Upper lobe of left lung (tissue), 6 donors: Measurements from ENCODE around the gene ESR2. TPM values are rescaled to one million over a fixed set of nuclear protein-coding genes. Genes with fewer than 3 reads are reported as not detected.

Experiments
- ATAC-seq, 2 donors: fragments of 200-7000 bp; cut with Tn5 transposase; one replicate each; pipeline ENCODE4 v1.9.1; 2022; ENCODE audit warnings: mild to moderate bottlenecking in 2 of 2, moderate library complexity in 2 of 2; ENCODE audit not compliant: low FRiP score in 2 of 2
- DNase-seq, 2 donors: peaks; one replicate each; pipeline ENCODE4 v3.0.0-alpha.2; 2019 to 2020
- H3K27ac ChIP-seq, 4 donors: fragments of 200-600 bp; sonication (generic); one replicate each; pipeline ENCODE4 v1.5.1; 2016 to 2019
- H3K27me3 ChIP-seq, 4 donors: fragments of 200-600 bp; sonication (generic); one replicate each; pipeline ENCODE4 v1.5.1; 2017 to 2019
- H3K36me3 ChIP-seq, 4 donors: fragments of 200-600 bp; sonication (generic); one replicate each; pipeline ENCODE4 v1.5.1; 2016 to 2019
- H3K4me1 ChIP-seq, 4 donors: fragments of 200-600 bp; sonication (generic); one replicate each; pipeline ENCODE4 v1.5.1; 2018 to 2019
- H3K4me3 ChIP-seq, 4 donors: fragments of 200-600 bp; sonication (generic); one replicate each; pipeline ENCODE4 v1.5.1; 2017 to 2019; ENCODE audit warnings: mild to moderate bottlenecking in 2 of 4, moderate library complexity in 1 of 4
- H3K9me3 ChIP-seq, 4 donors: fragments of 200-600 bp; sonication (generic); one replicate each; pipeline ENCODE4 v1.5.1; 2018 to 2019
- EP300 ChIP-seq, 4 donors: sonication (generic); formaldehyde crosslinking; IDR thresholded peaks; one replicate each; pipeline ENCODE4 v1.5.1; 2017; ENCODE audit warnings: antibody characterized with exemption in 4 of 4, control low read depth in 2 of 4
- POLR2A ChIP-seq, 4 donors: fragments of 450-650 bp; IDR thresholded peaks; one replicate each; pipeline ENCODE4 v1.5.1; 2016 to 2017; ENCODE audit warnings: antibody characterized with exemption in 4 of 4, mild to moderate bottlenecking in 2 of 4
- POLR2AphosphoS5 ChIP-seq, 2 donors: sonication (generic); formaldehyde crosslinking; IDR thresholded peaks; one replicate each; pipeline ENCODE4 v1.5.1; 2017; ENCODE audit warnings: antibody characterized with exemption in 2 of 2
- WGBS, 2 donors: methylation state at CpG; one replicate each; pipeline ENCODE4 v1.1.5; 2017 to 2018; 5-methylcytosine and 5-hydroxymethylcytosine counted together
- total RNA-seq, 6 donors: library from RNA; depleted of rRNA in 4 of 6; stranded (reverse); fragments of >200 nt in 4 of 6; gene quantifications; one replicate each; pipeline versions ENCODE4 v1.1.0 to v1.2.1, GENCODE V29; 2016 to 2021
- TF ChIP-seq, protein P1 (sequence below), 6 experiments: fragments of 450-650 bp in 4 of 6; fragments of 200-600 bp in 2 of 6; sonication (generic) in 2 of 6; IDR thresholded peaks; one replicate each; pipeline ENCODE4 v1.5.1; 2016 to 2019; ENCODE audit warnings: antibody characterized with exemption in 6 of 6
- donor health status: DM: no; HTN: no; CAD: no; lungs with moderate emphysema.
- donor health status: DM: no; HTN: yes; CAD: no; lungs with severe emphysema.

ESR2 gene
- total RNA-seq, 6 donors from 2014 or later, result 0.20 to 3.6 (median 0.86) TPM; not detected in 1

GRCh38 chr14:64062381-64063115, 231.6 kb downstream of the ESR2 start:
- Histone ChIP-seq H3K27ac (no peak overlapping the region), H3K4me3 (no peak overlapping the region), H3K36me3 (peaks cover 0 to 45% (median 4%) of the 10 kb centered on the region in 4 donors), H3K27me3 (no peaks in the 10 kb centered on the region), H3K4me1 (peaks cover 0 to 5% (median 2%) of the 10 kb centered on the region in 4 donors), H3K9me3 (no peaks in the 10 kb centered on the region)
- 76 to 82% methylated on average over 7 of the region's 7 CpGs for WGBS, 2 donors
- DNase-seq, result no peak
- TF ChIP-seq, protein P1, sequence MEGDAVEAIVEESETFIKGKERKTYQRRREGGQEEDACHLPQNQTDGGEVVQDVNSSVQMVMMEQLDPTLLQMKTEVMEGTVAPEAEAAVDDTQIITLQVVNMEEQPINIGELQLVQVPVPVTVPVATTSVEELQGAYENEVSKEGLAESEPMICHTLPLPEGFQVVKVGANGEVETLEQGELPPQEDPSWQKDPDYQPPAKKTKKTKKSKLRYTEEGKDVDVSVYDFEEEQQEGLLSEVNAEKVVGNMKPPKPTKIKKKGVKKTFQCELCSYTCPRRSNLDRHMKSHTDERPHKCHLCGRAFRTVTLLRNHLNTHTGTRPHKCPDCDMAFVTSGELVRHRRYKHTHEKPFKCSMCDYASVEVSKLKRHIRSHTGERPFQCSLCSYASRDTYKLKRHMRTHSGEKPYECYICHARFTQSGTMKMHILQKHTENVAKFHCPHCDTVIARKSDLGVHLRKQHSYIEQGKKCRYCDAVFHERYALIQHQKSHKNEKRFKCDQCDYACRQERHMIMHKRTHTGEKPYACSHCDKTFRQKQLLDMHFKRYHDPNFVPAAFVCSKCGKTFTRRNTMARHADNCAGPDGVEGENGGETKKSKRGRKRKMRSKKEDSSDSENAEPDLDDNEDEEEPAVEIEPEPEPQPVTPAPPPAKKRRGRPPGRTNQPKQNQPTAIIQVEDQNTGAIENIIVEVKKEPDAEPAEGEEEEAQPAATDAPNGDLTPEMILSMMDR (IDR thresholded peaks at IDR 0.05), result no peak
- no peak for ATAC-seq

- DNase-seq (no peak), ATAC-seq (no peak)
- H3K27me3 ChIP-seq, result no peaks in the 10 kb centered on the region
- no peak overlapping the region for H3K27ac ChIP-seq
- no peaks in the 10 kb centered on the region for H3K9me3 ChIP-seq
- no peak for TF ChIP-seq EP300 (IDR thresholded peaks at IDR 0.05)
- TF ChIP-seq, protein P1 (IDR thresholded peaks at IDR 0.05), result no peak
- no peak for TF ChIP-seq POLR2A (IDR thresholded peaks at IDR 0.05)
- TF ChIP-seq POLR2AphosphoS5 (IDR thresholded peaks at IDR 0.05), result no peak
- H3K4me3 ChIP-seq, result no peak overlapping the region
- H3K4me1 ChIP-seq, result peaks cover 0 to 5% (median 2%) of the 10 kb centered on the region in 4 donors
- peaks cover 0 to 44% (median 4%) of the 10 kb centered on the region in 4 donors for H3K36me3 ChIP-seq
- WGBS, 2 donors, result 72 to 86% methylated on average over 1 of the region's 1 CpG
These were observed 232.5 kb downstream of the ESR2 start for GRCh38 chr14:64061706-64062105.

GRCh38 chr14:64061115-64061514, 233.1 kb downstream of the ESR2 start:
- TF ChIP-seq EP300 (IDR thresholded peaks at IDR 0.05), result no peak
- TF ChIP-seq, protein P1 (IDR thresholded peaks at IDR 0.05), result no peak
- TF ChIP-seq POLR2AphosphoS5 (IDR thresholded peaks at IDR 0.05), result no peak
- TF ChIP-seq POLR2A (IDR thresholded peaks at IDR 0.05), result no peak
- ATAC-seq, result no peak
- H3K9me3 ChIP-seq, result no peaks in the 10 kb centered on the region

DNA sequence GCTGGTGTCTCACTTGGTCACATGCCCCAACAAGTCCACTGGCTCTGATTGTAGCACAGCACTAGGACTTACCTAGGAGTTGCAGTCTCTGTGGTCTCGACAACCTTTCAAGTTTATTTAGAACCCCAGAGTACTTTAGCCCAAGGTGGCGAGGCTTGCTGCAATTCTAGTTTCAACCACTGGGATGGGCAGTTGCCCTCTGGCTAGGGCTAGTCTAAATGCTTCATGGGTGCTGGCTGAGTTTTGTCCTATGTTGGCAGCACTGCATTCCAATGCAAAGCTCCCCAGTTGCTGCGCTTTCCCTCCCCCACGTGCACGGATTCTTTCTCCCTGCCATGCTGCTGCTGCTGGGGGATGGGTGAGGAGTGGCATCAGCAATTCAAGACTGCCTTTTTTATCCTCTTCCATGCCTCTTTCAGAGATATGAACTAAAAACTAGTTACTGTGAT, 233.5 kb downstream of the ESR2 start:
- DNase-seq (peak in 1 of 2 donors; percentile 23), ATAC-seq (no peak)
- Histone ChIP-seq H3K4me3 (no peak overlapping the region), H3K36me3 (peaks cover 0 to 39% (median 4%) of the 10 kb centered on the region in 4 donors), H3K9me3 (no peaks in the 10 kb centered on the region), H3K27me3 (no peaks in the 10 kb centered on the region), H3K27ac (no peak overlapping the region), H3K4me1 (peaks cover 0 to 5% (median 2%) of the 10 kb centered on the region in 4 donors)
- WGBS, 2 donors, result 85 to 90% methylated on average over 5 of the region's 5 CpGs
- no peak for TF ChIP-seq POLR2A (IDR thresholded peaks at IDR 0.05)
- no peak for TF ChIP-seq POLR2AphosphoS5 (IDR thresholded peaks at IDR 0.05)
- TF ChIP-seq, protein P1 (IDR thresholded peaks at IDR 0.05), result peak in 4 of 6 experiments; percentile 18 to 53 (median 39)

More at GRCh38 chr14:64061115-64061514, 233.1 kb downstream of the ESR2 start:
- Histone ChIP-seq H3K4me1 (peaks cover 0 to 5% (median 2%) of the 10 kb centered on the region in 4 donors), H3K27me3 (no peaks in the 10 kb centered on the region), H3K36me3 (peaks cover 0 to 39% (median 4%) of the 10 kb centered on the region in 4 donors), H3K27ac (no peak overlapping the region), H3K4me3 (no peak overlapping the region)
- DNase-seq, result no peak
- WGBS, 2 donors, result 88 to 90% methylated on average over 1 of the region's 1 CpG

- TF ChIP-seq, protein P1 (IDR thresholded peaks at IDR 0.05), result no peak
- TF ChIP-seq EP300 (IDR thresholded peaks at IDR 0.05), result no peak
- no peak for TF ChIP-seq POLR2A (IDR thresholded peaks at IDR 0.05)
- TF ChIP-seq POLR2AphosphoS5 (IDR thresholded peaks at IDR 0.05), result no peak
- peak in 1 of 2 donors; percentile 53 for ATAC-seq
- no peak overlapping the region for H3K27ac ChIP-seq
- no peaks in the 10 kb centered on the region for H3K27me3 ChIP-seq
- WGBS, 2 donors, result 54% methylated on average over 1 of the region's 1 CpG; no CpG with 5 or more reads in 1 of the 2 donors
- peaks cover 0 to 38% (median 5%) of the 10 kb centered on the region in 4 donors for H3K36me3 ChIP-seq
- no peaks in the 10 kb centered on the region for H3K9me3 ChIP-seq
- DNase-seq, result no peak
- peaks cover 0 to 5% (median 2%) of the 10 kb centered on the region in 4 donors for H3K4me1 ChIP-seq
- no peak overlapping the region for H3K4me3 ChIP-seq
These were observed 234.0 kb downstream of the ESR2 start for GRCh38 chr14:64060199-64060545.
